Aortic smooth muscle cell (primary cell): Measurements from ENCODE around the gene SCAI. TPM values are rescaled to one million over a fixed set of nuclear protein-coding genes. Genes with fewer than 3 reads are reported as not detected.

Experiments used
- total RNA-seq: library from RNA; depleted of rRNA; stranded (reverse); fragments of >200 nt; gene quantifications from 2 replicates; pipeline ENCODE4 v1.2.3, GENCODE V29; 2014

The SCAI gene
- 3.8 and 6.3 TPM in 2 replicates for total RNA-seq

GRCh38 chr9:125143377-125144090 lies at the start of gene SCAI:
TSS of gene SCAI (minus strand) at chr9:125143528. CDS start at chr9:125143437, 91 bp downstream.

GRCh38 chr9:125189361-125190289 lies 46.3 kb upstream of the SCAI start, which contains the start of gene PPP6C:
TSS of gene PPP6C (minus strand) at chr9:125189803. CDS start at chr9:125189718, 85 bp downstream.

GRCh38 chr9:124940894-124941678 lies 202.2 kb downstream of the SCAI start, which contains the start of gene GOLGA1:
TSS of gene GOLGA1 (minus strand) at chr9:124941083. CDS start at chr9:124938711, 2,372 bp downstream.

Other genes starting within 250 kb of the SCAI start
- gene GOLGA1, start 202.4 kb downstream of the SCAI start, total RNA-seq = 15.1 and 18.3 TPM in 2 replicates
- 7.9 and 11.7 TPM in 2 replicates for gene PPP6C, start 46.3 kb upstream of the SCAI start, total RNA-seq
- 35.4 and 41.2 TPM in 2 replicates for gene RABEPK, start 57.0 kb upstream of the SCAI start, total RNA-seq
- 177 and 192 TPM in 2 replicates for gene HSPA5, start 97.8 kb upstream of the SCAI start, total RNA-seq
- gene GAPVD1, start 118.3 kb upstream of the SCAI start, total RNA-seq = 41.2 and 43.8 TPM in 2 replicates